ENCODE results near the gene RAI1. TPM values are rescaled to one million over a fixed set of nuclear protein-coding genes. Genes with fewer than 3 reads are reported as not detected.

The RAI1 gene
- total and polyA plus RNA-seq, 2 donors: 4.3 to 10.9 TPM

DNA sequence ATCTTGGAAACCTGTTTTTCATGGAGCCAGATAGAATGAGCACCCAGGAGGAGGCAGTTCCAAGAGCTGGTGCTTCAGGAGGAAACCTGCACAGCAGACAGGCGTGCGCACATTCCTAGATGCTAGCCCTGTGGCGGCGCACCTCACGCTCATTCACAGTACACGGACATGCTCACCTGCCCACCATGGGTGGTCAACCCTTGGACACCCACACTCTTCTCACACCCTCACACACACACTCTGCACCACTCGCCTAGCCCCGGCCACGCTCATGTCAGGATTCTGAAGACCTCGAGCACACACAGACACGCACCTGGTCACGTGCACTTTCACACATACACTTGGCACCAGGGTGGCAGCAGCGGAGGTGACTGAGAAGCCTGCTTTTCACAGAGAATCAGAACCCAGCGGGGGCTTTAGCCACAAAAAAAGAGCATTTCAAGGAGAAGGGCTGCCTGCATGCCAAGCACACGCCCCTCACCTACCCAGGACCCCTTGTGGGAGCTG, 28.6 kb downstream of the RAI1 start:
- H3K4me3 ChIP-seq (ENCODE audit: low read length in 2 of 2): no peak overlapping the region
- peaks cover 0 to 2% of the 10 kb centered on the region in 2 donors for H3K36me3 ChIP-seq (ENCODE audit: control insufficient read depth in 2 of 2, insufficient read depth in 2 of 2, low read length in 1 of 2)
- H3K27me3 ChIP-seq (ENCODE audit: control insufficient read depth in 2 of 2, insufficient read depth in 1 of 2, low read length in 1 of 2): no peaks in the 10 kb centered on the region
- DNase-seq (ENCODE audit: low read depth in 6 of 9, low spot score in 9 of 9): no peak
- 96% methylated on average over 15 of the region's 15 CpGs for WGBS
- H3K9me3 ChIP-seq (ENCODE audit: control insufficient read depth in 2 of 2, insufficient read depth in 1 of 2, low read length in 1 of 2): no peaks in the 10 kb centered on the region
- peaks cover 2 to 28% of the 10 kb centered on the region in 2 donors for H3K4me1 ChIP-seq (ENCODE audit: control insufficient read depth in 2 of 2, insufficient read depth in 2 of 2, low read length in 2 of 2)
- H3K27ac ChIP-seq (ENCODE audit: low read depth in 1 of 2, low read length in 1 of 2): no peak overlapping the region

GRCh38 chr17:17710355-17710727, 29.1 kb downstream of the RAI1 start:
- no peak for DNase-seq (ENCODE audit: low read depth in 6 of 9, low spot score in 9 of 9)
- 99% methylated on average over 4 of the region's 4 CpGs for WGBS
- Histone ChIP-seq H3K36me3 (ENCODE audit: control insufficient read depth in 2 of 2, insufficient read depth in 2 of 2, low read length in 1 of 2) (no peaks in the 10 kb centered on the region), H3K9me3 (ENCODE audit: control insufficient read depth in 2 of 2, insufficient read depth in 1 of 2, low read length in 1 of 2) (no peaks in the 10 kb centered on the region), H3K27me3 (ENCODE audit: control insufficient read depth in 2 of 2, insufficient read depth in 1 of 2, low read length in 1 of 2) (no peaks in the 10 kb centered on the region), H3K4me1 (ENCODE audit: control insufficient read depth in 2 of 2, insufficient read depth in 2 of 2, low read length in 2 of 2) (peaks cover 2 to 31% of the 10 kb centered on the region in 2 donors), H3K4me3 (ENCODE audit: low read length in 2 of 2) (no peak overlapping the region), H3K27ac (ENCODE audit: low read depth in 1 of 2, low read length in 1 of 2) (no peak overlapping the region)

- Histone ChIP-seq H3K9me3 (ENCODE audit: control insufficient read depth in 2 of 2, insufficient read depth in 1 of 2, low read length in 1 of 2) (no peaks in the 10 kb centered on the region), H3K4me3 (ENCODE audit: low read length in 2 of 2) (no peak overlapping the region), H3K27me3 (ENCODE audit: control insufficient read depth in 2 of 2, insufficient read depth in 1 of 2, low read length in 1 of 2) (no peaks in the 10 kb centered on the region), H3K27ac (ENCODE audit: low read depth in 1 of 2, low read length in 1 of 2) (no peak overlapping the region), H3K36me3 (ENCODE audit: control insufficient read depth in 2 of 2, insufficient read depth in 2 of 2, low read length in 1 of 2) (no peaks in the 10 kb centered on the region), H3K4me1 (ENCODE audit: control insufficient read depth in 2 of 2, insufficient read depth in 2 of 2, low read length in 2 of 2) (peaks cover 2 to 31% of the 10 kb centered on the region in 2 donors)
- DNase-seq (ENCODE audit: low read depth in 6 of 9, low spot score in 9 of 9): no peak
- 96% methylated on average over 16 of the region's 16 CpGs for WGBS
Measured at GRCh38 chr17:17710728-17711541, 29.7 kb downstream of the RAI1 start.

DNA sequence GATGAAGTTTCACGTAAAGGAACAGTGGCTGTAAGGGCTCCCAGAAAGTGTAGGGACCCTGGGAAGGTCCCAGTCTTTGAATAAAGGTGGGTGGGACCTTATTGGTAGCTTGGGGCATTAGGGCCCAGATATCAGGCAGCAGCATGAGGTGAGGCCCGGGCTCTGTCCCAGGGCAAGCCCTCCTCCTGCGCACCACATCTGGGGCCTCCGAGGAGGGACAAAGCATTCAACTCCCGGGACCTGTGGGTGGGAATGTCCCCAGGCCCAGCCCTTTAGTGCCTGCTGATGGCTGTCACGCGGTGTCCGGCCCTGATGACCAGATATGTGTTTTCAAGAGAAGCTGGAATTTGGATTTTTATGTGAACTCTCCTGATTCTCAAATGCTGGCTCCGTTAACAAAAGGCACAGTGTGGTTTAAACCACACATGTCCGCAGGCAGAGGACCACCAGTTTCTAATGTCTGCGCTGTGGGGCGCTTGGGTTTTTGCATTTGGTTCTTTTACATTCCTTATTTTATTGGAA, 30.4 kb downstream of the RAI1 start:
- Histone ChIP-seq H3K27me3 (ENCODE audit: control insufficient read depth in 2 of 2, insufficient read depth in 1 of 2, low read length in 1 of 2) (no peaks in the 10 kb centered on the region), H3K27ac (ENCODE audit: low read depth in 1 of 2, low read length in 1 of 2) (no peak overlapping the region), H3K36me3 (ENCODE audit: control insufficient read depth in 2 of 2, insufficient read depth in 2 of 2, low read length in 1 of 2) (no peaks in the 10 kb centered on the region), H3K4me3 (ENCODE audit: low read length in 2 of 2) (no peak overlapping the region), H3K9me3 (ENCODE audit: control insufficient read depth in 2 of 2, insufficient read depth in 1 of 2, low read length in 1 of 2) (no peaks in the 10 kb centered on the region), H3K4me1 (ENCODE audit: control insufficient read depth in 2 of 2, insufficient read depth in 2 of 2, low read length in 2 of 2) (peaks cover 2 to 32% of the 10 kb centered on the region in 2 donors)
- 96% methylated on average over 12 of the region's 12 CpGs for WGBS
- no peak for DNase-seq (ENCODE audit: low read depth in 6 of 9, low spot score in 9 of 9)

DNA sequence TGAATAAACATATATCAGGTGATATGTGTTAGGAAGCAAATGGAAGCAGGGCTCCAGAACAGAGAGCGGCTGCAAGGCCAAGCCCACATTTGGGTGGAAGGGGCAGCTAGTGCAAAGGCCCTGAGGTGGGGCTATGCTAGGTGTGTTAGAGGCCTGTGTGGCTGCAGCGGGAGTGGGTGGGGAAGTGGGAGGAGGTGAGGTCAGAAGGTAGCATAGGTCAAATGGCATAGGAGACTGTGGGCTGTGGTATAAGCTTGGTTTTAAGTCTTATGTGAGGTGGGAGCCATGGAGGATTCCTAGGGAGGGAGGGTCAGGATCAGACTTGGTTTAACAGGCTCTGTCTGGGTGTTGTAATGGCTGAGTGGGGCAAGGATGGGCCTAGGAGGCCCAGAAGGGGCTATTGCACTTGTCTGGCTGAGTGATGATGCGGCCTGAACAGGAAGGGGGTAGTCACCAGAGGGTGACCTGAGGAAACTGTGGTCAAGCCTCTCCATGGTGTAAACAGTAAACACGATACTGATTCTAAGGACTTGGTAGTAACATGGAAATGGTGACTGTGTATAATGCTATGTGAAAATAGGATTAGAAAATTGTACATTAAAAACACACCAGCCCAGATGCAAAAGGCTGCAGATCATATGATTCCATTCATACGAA, 31.1 kb downstream of the RAI1 start:
- no peak overlapping the region for H3K27ac ChIP-seq (ENCODE audit: low read depth in 1 of 2, low read length in 1 of 2)
- no peaks in the 10 kb centered on the region for H3K36me3 ChIP-seq (ENCODE audit: control insufficient read depth in 2 of 2, insufficient read depth in 2 of 2, low read length in 1 of 2)
- H3K4me1 ChIP-seq (ENCODE audit: control insufficient read depth in 2 of 2, insufficient read depth in 2 of 2, low read length in 2 of 2): peaks cover 4 to 39% of the 10 kb centered on the region in 2 donors
- no peak overlapping the region for H3K4me3 ChIP-seq (ENCODE audit: low read length in 2 of 2)
- 95% methylated on average over 5 of the region's 5 CpGs for whole genome bisulfite sequencing
- no peaks in the 10 kb centered on the region for H3K27me3 ChIP-seq (ENCODE audit: control insufficient read depth in 2 of 2, insufficient read depth in 1 of 2, low read length in 1 of 2)
- no peak for DNase-seq (ENCODE audit: low read depth in 6 of 9, low spot score in 9 of 9)
- H3K9me3 ChIP-seq (ENCODE audit: control insufficient read depth in 2 of 2, insufficient read depth in 1 of 2, low read length in 1 of 2): no peaks in the 10 kb centered on the region

DNA sequence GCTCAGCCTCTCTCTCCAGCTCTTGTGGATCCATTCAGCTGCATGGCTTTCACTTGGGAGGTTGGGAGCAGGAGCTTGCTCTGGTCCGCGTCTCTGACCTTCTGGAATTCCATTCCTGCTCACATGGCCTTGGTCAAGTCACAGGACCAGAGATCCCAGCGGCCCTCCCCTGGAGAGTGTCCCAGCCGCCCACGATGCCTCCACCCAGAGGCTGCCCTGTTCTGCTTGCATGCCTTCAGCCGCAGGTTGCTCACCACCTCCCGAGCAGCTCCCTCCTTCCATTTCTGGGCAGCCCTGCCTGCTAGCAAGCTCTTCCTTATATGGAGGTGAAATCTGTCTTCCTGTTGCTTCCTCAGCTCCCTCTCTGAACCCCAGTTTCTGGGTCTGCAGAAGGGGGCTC, 32.6 kb downstream of the RAI1 start:
- peaks cover 7 to 52% of the 10 kb centered on the region in 2 donors for H3K4me1 ChIP-seq (ENCODE audit: control insufficient read depth in 2 of 2, insufficient read depth in 2 of 2, low read length in 2 of 2)
- no peaks in the 10 kb centered on the region for H3K36me3 ChIP-seq (ENCODE audit: control insufficient read depth in 2 of 2, insufficient read depth in 2 of 2, low read length in 1 of 2)
- H3K4me3 ChIP-seq (ENCODE audit: low read length in 2 of 2): no peak overlapping the region
- DNase-seq (ENCODE audit: low read depth in 6 of 9, low spot score in 9 of 9): no peak
- no peaks in the 10 kb centered on the region for H3K27me3 ChIP-seq (ENCODE audit: control insufficient read depth in 2 of 2, insufficient read depth in 1 of 2, low read length in 1 of 2)
- WGBS: 92% methylated on average over 7 of the region's 7 CpGs
- no peak overlapping the region for H3K27ac ChIP-seq (ENCODE audit: low read depth in 1 of 2, low read length in 1 of 2)
- no peaks in the 10 kb centered on the region for H3K9me3 ChIP-seq (ENCODE audit: control insufficient read depth in 2 of 2, insufficient read depth in 1 of 2, low read length in 1 of 2)

DNA sequence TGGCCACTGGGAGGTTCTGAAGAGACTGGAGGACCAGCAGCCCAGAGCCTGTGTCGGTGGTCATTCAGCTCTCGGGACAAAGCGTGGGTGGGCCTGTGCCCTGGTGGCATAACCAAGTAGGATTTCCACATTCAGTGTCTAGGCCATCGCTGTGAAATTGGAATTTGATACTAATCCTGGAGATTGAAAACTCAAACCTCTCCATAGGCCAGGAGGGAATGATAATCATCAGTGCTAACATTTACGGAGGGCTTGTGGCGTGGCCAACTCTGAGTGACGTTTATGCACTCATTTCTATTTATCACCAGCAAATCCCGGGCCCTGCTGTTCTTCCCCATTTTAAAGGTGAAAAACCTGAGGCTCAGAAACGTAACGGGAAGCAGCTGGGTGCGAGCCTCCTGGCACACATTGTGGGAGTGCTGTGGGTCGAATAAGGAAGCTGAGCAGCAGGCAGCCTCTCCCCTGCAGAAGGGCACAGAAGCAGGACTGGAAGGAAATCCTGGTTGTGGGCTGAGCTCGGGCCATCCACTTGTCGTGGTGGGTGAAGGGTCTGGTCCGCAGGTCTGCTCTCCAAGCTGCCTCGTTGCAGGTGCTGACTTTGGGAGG, 33.1 kb downstream of the RAI1 start:
- Histone ChIP-seq H3K4me3 (ENCODE audit: low read length in 2 of 2) (no peak overlapping the region), H3K4me1 (ENCODE audit: control insufficient read depth in 2 of 2, insufficient read depth in 2 of 2, low read length in 2 of 2) (peaks cover 7 to 52% of the 10 kb centered on the region in 2 donors), H3K9me3 (ENCODE audit: control insufficient read depth in 2 of 2, insufficient read depth in 1 of 2, low read length in 1 of 2) (no peaks in the 10 kb centered on the region), H3K36me3 (ENCODE audit: control insufficient read depth in 2 of 2, insufficient read depth in 2 of 2, low read length in 1 of 2) (no peaks in the 10 kb centered on the region), H3K27ac (ENCODE audit: low read depth in 1 of 2, low read length in 1 of 2) (no peak overlapping the region), H3K27me3 (ENCODE audit: control insufficient read depth in 2 of 2, insufficient read depth in 1 of 2, low read length in 1 of 2) (peaks cover 0 to 2% of the 10 kb centered on the region in 2 donors)
- 54% methylated on average over 16 of the region's 16 CpGs for WGBS
- DNase-seq (ENCODE audit: low read depth in 6 of 9, low spot score in 9 of 9): no peak

- H3K4me1 ChIP-seq (ENCODE audit: control insufficient read depth in 2 of 2, insufficient read depth in 2 of 2, low read length in 2 of 2): peaks cover 7 to 52% of the 10 kb centered on the region in 2 donors
- no peak for DNase-seq (ENCODE audit: low read depth in 6 of 9, low spot score in 9 of 9)
- H3K36me3 ChIP-seq (ENCODE audit: control insufficient read depth in 2 of 2, insufficient read depth in 2 of 2, low read length in 1 of 2): no peaks in the 10 kb centered on the region
- H3K4me3 ChIP-seq (ENCODE audit: low read length in 2 of 2): no peak overlapping the region
- 92% methylated on average over 3 of the region's 3 CpGs for WGBS
- peaks cover 0 to 2% of the 10 kb centered on the region in 2 donors for H3K27me3 ChIP-seq (ENCODE audit: control insufficient read depth in 2 of 2, insufficient read depth in 1 of 2, low read length in 1 of 2)
- H3K27ac ChIP-seq (ENCODE audit: low read depth in 1 of 2, low read length in 1 of 2): no peak overlapping the region
- H3K9me3 ChIP-seq (ENCODE audit: control insufficient read depth in 2 of 2, insufficient read depth in 1 of 2, low read length in 1 of 2): no peaks in the 10 kb centered on the region
Measured at GRCh38 chr17:17714879-17715278, 33.6 kb downstream of the RAI1 start.
